Heart right ventricle (tissue), 16 donors: ENCODE data around the gene ARHGAP42. TPM values are rescaled to one million over a fixed set of nuclear protein-coding genes. Genes with fewer than 3 reads are reported as not detected.

Experiments
- ATAC-seq, 8 donors: fragments of 200-7000 bp; cut with Tn5 transposase; one replicate each; pipeline ENCODE4 v1.9.1; 2020; ENCODE audit warnings: mild to moderate bottlenecking in 8 of 8, moderate library complexity in 8 of 8, moderate number of reproducible peaks in 1 of 8
- DNase-seq, 2 donors: peaks; one replicate each; pipeline ENCODE4 v3.0.0-alpha.2; 2020
- H3K27ac ChIP-seq, 10 donors: fragments of 200-600 bp; sonication (generic) in 2 of 10; one replicate each; pipeline versions ENCODE4 v1.5.0 to v1.8.0; 2020 to 2022; ENCODE audit warnings: mild to moderate bottlenecking in 3 of 10
- H3K27me3 ChIP-seq, 7 donors: fragments of 200-600 bp; one replicate each; pipeline ENCODE4 v1.8.0; 2021 to 2022; ENCODE audit warnings: mild to moderate bottlenecking in 2 of 7
- H3K36me3 ChIP-seq, 9 donors: fragments of 200-600 bp; sonication (generic) in 1 of 9; one replicate each; pipeline versions ENCODE4 v1.5.0 to v1.8.0; 2020 to 2022; ENCODE audit warnings: mild to moderate bottlenecking in 2 of 9
- H3K4me1 ChIP-seq, 9 donors: fragments of 200-600 bp; sonication (generic) in 1 of 9; one replicate each; pipeline versions ENCODE4 v1.5.0 to v1.8.0; 2020 to 2022; ENCODE audit warnings: mild to moderate bottlenecking in 4 of 9
- H3K4me3 ChIP-seq, 10 donors: fragments of 200-600 bp; sonication (generic) in 2 of 10; one replicate each; pipeline versions ENCODE4 v1.5.0 to v1.8.0; 2020 to 2022; ENCODE audit warnings: mild to moderate bottlenecking in 7 of 10, moderate library complexity in 2 of 10
- H3K9me3 ChIP-seq, 11 donors: fragments of 200-600 bp in 10 of 11; sonication (generic) in 2 of 11; one replicate each; pipeline versions ENCODE4 v1.5.0 to v1.8.0; 2013 to 2022; ENCODE audit warnings: mild to moderate bottlenecking in 2 of 11, control low read depth in 1 of 11, moderate library complexity in 1 of 11
- CTCF ChIP-seq, 9 donors: fragments of 200-600 bp; sonication (generic) in 2 of 9; IDR thresholded peaks; one replicate each; pipeline versions ENCODE4 v1.5.0 to v1.8.0; 2021 to 2022; ENCODE audit warnings: antibody characterized with exemption in 9 of 9, mild to moderate bottlenecking in 5 of 9, moderate library complexity in 1 of 9
- WGBS, 2 donors: extraction: QIAGEN DNeasy Blood & Tissue Kit; methylation state at CpG; one replicate each; pipeline ENCODE4 v1.1.7; 2013; ENCODE audit warnings: inconsistent platforms in 1 of 2; 5-methylcytosine and 5-hydroxymethylcytosine counted together
- intact Hi-C, 10 donors: fragments of 100-400 bp; cut with DNase I; formaldehyde crosslinking; loops; one replicate each; pipeline versions ENCODE4 v1.11.1 to v1.14.2; 2022
- polyA plus RNA-seq, 2 donors: library from polyadenylated mRNA; stranded (reverse); fragments of 200-250 nt; gene quantifications; one replicate each; pipeline ENCODE4 v1.2.3, GENCODE V29; 2013
- total RNA-seq, 10 donors: library from RNA; stranded (reverse); fragmentation: NEBNext Ultra II Directional in 3 of 10; extraction: Animal tissue kit (Norgen Biotek cat#: 25700) in 3 of 10; gene quantifications; one replicate each; pipeline versions ENCODE4 v1.2.1 to v1.2.4, GENCODE V29; 2021 to 2023
- donor health status: Arrhythmogenic right ventricular cardiomyopathy.
- donor health status: ischemic (EF 13 %, LVEDD 7.1; RV severe dilation, severe dysfunction).
- donor health status: healthy with polysubstance abuse.
- donor health status: DM: no; HTN: yes; CAD: no.
- donor health status: DM: no; HTN: no; CAD: no.
- donor health status: ischemic (EF 25% LVEDD 6.9; RV normal size, moderate dysfunction).
- donor health status: ischemic (EF 25% LVEDD 5.7; RV mildly dilated, moderate dysfunction).
- donor health status: healthy.
- donor health status: DM: yes; HTN: yes; CAD: no.
- donor health status: Ischemic cardiomyopathy.
- donor health status: ischemic (EF 35%, LVEDD 5.7; RV mildly dilated, moderate dysfunction).
- donor health status: nonischemic (EF 11% LVEDD 7.7; RV severe dilation, severe dysfunction).
- donor health status: DM: yes; HTN: yes; CAD: no.
- donor health status: PGD.
- donor health status: ischemic (EF 29% LVEDD 5.4; RV normal size, mild dysfunction).
- donor health status: nonischemic (EF 23%, LVEDD 6.1; RV moderate dilation, normal function).

ARHGAP42 gene
- total and polyA plus RNA-seq, 12 donors: 3.9 to 13.1 (median 8.8) TPM

- no peak for TF ChIP-seq CTCF (IDR thresholded peaks at IDR 0.05)
- ATAC-seq: no peak
- no peaks in the 10 kb centered on the region for H3K36me3 ChIP-seq
- H3K4me3 ChIP-seq: no peak overlapping the region
- no peaks in the 10 kb centered on the region for H3K27me3 ChIP-seq
- H3K4me1 ChIP-seq: peaks cover 2 to 38% (median 29%) of the 10 kb centered on the region in 9 donors
- intact Hi-C loops: no loop called here
- H3K27ac ChIP-seq: no peak overlapping the region
- no peaks in the 10 kb centered on the region for H3K9me3 ChIP-seq
- WGBS, 2 donors: 84 to 98% methylated on average over 1 of the region's 1 CpG
- DNase-seq: no peak
Measured at GRCh38 chr11:100832829-100833228, 145.7 kb downstream of the ARHGAP42 start.

- Histone ChIP-seq H3K9me3 (no peaks in the 10 kb centered on the region), H3K27me3 (no peaks in the 10 kb centered on the region), H3K27ac (no peak overlapping the region), H3K4me1 (peaks cover 2 to 38% (median 29%) of the 10 kb centered on the region in 9 donors), H3K36me3 (no peaks in the 10 kb centered on the region), H3K4me3 (no peak overlapping the region)
- no peak for TF ChIP-seq CTCF (IDR thresholded peaks at IDR 0.05)
- intact Hi-C loops: no loop called here
- ATAC-seq: no peak
- no peak for DNase-seq
Measured at GRCh38 chr11:100833276-100833675, 146.2 kb downstream of the ARHGAP42 start.

- H3K9me3 ChIP-seq: no peaks in the 10 kb centered on the region
- no peak overlapping the region for H3K27ac ChIP-seq
- ATAC-seq (no peak), DNase-seq (no peak)
- H3K4me3 ChIP-seq: no peak overlapping the region
- H3K4me1 ChIP-seq: peaks cover under 1 to 29% (median 22%) of the 10 kb centered on the region in 9 donors
- intact Hi-C loops: no loop called here
- H3K36me3 ChIP-seq: no peaks in the 10 kb centered on the region
- 54 to 57% methylated on average over 1 of the region's 1 CpG for WGBS, 2 donors
- no peak for TF ChIP-seq CTCF (IDR thresholded peaks at IDR 0.05)
- H3K27me3 ChIP-seq: no peaks in the 10 kb centered on the region
Measured at GRCh38 chr11:100835854-100836253, 148.8 kb downstream of the ARHGAP42 start.

- Histone ChIP-seq H3K4me3 (no peak overlapping the region), H3K4me1 (peaks cover 0 to 17% (median 9%) of the 10 kb centered on the region in 9 donors), H3K9me3 (no peaks in the 10 kb centered on the region), H3K36me3 (no peaks in the 10 kb centered on the region), H3K27me3 (no peaks in the 10 kb centered on the region), H3K27ac (no peak overlapping the region)
- TF ChIP-seq CTCF (IDR thresholded peaks at IDR 0.05): no peak
- intact Hi-C loops: no loop called here
- no peak for ATAC-seq
- no peak for DNase-seq
- 96 to 97% methylated on average over 2 of the region's 2 CpGs for WGBS, 2 donors
Measured at GRCh38 chr11:100837311-100837710, 150.2 kb downstream of the ARHGAP42 start.
